Sigmoid colon (tissue), 4 donors: Measurements from ENCODE around the gene RTBDN.

ENCODE experiments used
- POLR2A ChIP-seq, 2 donors: fragments of 450-650 bp; IDR thresholded peaks; one replicate each; pipeline ENCODE4 v1.6.1; 2016; ENCODE audit warnings: antibody characterized with exemption in 2 of 2, mild to moderate bottlenecking in 2 of 2, moderate library complexity in 2 of 2
- POLR2AphosphoS5 ChIP-seq, 4 donors: sonication (generic); formaldehyde crosslinking; IDR thresholded peaks; one replicate each; pipeline ENCODE4 v1.6.1; 2017; ENCODE audit warnings: antibody characterized with exemption in 4 of 4
- TF ChIP-seq, protein P1 (sequence below), 4 experiments: fragments of 450-650 bp in 3 of 4; fragments of 200-600 bp in 1 of 4; IDR thresholded peaks; one replicate each; pipeline ENCODE4 v1.5.1; 2016 to 2019; ENCODE audit warnings: antibody characterized with exemption in 4 of 4, mild to moderate bottlenecking in 3 of 4, moderate library complexity in 2 of 4

DNA sequence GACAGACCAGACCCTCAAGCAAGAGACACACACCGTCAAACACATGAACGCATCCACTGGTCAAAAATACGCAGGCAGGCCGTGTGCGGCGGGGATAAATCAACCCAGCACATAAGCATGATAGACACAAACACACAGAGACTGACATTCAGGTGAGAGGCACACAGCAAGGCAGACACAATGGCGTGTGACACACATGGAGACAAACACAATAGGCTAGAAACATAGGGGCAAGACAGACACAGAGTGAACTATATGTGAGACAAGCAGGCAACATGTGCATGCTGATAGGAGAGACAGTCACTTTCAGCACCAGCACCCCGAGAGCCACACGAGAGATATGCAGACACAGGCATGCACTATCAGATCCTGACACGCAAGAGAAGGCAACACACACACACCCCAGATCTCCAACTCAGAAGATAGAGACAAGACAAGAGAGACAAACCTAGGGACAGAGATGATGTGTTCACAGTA, 49.9 kb downstream of the RTBDN start:
- TF ChIP-seq POLR2AphosphoS5 (IDR thresholded peaks at IDR 0.05), result no peak
- no peak for TF ChIP-seq POLR2A (IDR thresholded peaks at IDR 0.05)
- TF ChIP-seq, protein P1, sequence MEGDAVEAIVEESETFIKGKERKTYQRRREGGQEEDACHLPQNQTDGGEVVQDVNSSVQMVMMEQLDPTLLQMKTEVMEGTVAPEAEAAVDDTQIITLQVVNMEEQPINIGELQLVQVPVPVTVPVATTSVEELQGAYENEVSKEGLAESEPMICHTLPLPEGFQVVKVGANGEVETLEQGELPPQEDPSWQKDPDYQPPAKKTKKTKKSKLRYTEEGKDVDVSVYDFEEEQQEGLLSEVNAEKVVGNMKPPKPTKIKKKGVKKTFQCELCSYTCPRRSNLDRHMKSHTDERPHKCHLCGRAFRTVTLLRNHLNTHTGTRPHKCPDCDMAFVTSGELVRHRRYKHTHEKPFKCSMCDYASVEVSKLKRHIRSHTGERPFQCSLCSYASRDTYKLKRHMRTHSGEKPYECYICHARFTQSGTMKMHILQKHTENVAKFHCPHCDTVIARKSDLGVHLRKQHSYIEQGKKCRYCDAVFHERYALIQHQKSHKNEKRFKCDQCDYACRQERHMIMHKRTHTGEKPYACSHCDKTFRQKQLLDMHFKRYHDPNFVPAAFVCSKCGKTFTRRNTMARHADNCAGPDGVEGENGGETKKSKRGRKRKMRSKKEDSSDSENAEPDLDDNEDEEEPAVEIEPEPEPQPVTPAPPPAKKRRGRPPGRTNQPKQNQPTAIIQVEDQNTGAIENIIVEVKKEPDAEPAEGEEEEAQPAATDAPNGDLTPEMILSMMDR (IDR thresholded peaks at IDR 0.05), result no peak
